ENCODE measurements around the gene ANKRD55.

DNA sequence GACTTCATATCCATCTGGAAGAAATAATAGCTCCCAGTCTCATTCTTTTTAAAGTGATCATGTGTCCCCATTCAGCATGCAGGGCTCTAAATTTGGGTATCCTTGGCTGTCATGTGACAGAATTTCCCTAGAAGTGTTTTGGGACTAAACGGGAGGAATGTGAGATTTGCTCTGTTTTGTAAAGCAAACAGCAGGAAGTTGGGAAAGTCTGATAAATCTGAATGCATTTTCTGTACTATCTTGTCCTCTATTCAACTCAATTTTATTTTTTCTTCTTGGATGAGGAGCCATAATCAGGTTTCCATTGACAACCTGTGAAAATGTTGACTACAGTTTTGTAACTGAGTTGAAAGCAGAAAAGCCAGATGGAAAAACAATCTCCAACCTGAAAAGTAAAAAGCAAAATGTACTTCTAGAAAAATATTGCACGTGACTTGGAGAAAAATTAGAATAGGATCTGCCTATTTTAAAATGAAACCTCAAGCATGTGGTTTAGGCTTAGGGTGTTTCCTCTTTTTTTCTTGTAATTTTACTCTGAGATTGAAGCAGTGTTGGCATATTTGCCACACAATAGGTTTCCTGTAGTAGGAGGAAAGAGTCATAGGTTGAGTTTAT, 162.2 kb downstream of the ANKRD55 start:
- TF ChIP-seq POLR2A (IDR thresholded peaks at IDR 0.05) = no peak
- TF ChIP-seq, protein P1, sequence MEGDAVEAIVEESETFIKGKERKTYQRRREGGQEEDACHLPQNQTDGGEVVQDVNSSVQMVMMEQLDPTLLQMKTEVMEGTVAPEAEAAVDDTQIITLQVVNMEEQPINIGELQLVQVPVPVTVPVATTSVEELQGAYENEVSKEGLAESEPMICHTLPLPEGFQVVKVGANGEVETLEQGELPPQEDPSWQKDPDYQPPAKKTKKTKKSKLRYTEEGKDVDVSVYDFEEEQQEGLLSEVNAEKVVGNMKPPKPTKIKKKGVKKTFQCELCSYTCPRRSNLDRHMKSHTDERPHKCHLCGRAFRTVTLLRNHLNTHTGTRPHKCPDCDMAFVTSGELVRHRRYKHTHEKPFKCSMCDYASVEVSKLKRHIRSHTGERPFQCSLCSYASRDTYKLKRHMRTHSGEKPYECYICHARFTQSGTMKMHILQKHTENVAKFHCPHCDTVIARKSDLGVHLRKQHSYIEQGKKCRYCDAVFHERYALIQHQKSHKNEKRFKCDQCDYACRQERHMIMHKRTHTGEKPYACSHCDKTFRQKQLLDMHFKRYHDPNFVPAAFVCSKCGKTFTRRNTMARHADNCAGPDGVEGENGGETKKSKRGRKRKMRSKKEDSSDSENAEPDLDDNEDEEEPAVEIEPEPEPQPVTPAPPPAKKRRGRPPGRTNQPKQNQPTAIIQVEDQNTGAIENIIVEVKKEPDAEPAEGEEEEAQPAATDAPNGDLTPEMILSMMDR (IDR thresholded peaks at IDR 0.05) = no peak

Data from heart left ventricle (tissue), 13 donors.